ENCODE data around the gene SEMA3B. TPM values are rescaled to one million over a fixed set of nuclear protein-coding genes. Genes with fewer than 3 reads are reported as not detected.

The SEMA3B gene
- total and polyA plus RNA-seq, 2 of the 4 experiments (the other 2 are of a cell fraction): 4.3 to 29.3 TPM

- Histone ChIP-seq H3K9ac (ENCODE audit: low read depth, low read length) (no peak overlapping the region), H2BK120ac (ENCODE audit: low read depth, low read length) (no peak overlapping the region), H3K36me3 (ENCODE audit: control insufficient read depth, insufficient read depth, low read length) (peaks cover 17% of the 10 kb centered on the region), H3K27me3 (ENCODE audit: control insufficient read depth, insufficient read depth, low read length) (no peaks in the 10 kb centered on the region), H3K23ac (ENCODE audit: low read depth, low read length) (no peak overlapping the region), H3K4me2 (ENCODE audit: low read depth, low read length) (no peak overlapping the region), H3K4ac (ENCODE audit: low read depth, low read length) (peak overlapping the region; percentile 80), H2AK5ac (ENCODE audit: low read depth, low read length) (peak overlapping the region; percentile 48), H3K27ac (ENCODE audit: insufficient read depth, low read length) (no peak overlapping the region), H3K14ac (replicated peaks; ENCODE audit: low read depth, low read length) (no peak overlapping the region), H2AFZ (replicated peaks; ENCODE audit: low read length, poor library complexity) (peak overlapping the region; percentile 96), H4K91ac (ENCODE audit: insufficient read depth, low read depth, low read length) (no peak overlapping the region; the same call in 1 of the 2 replicates), H3K4me1 (ENCODE audit: control insufficient read depth, insufficient read depth, low read length) (peaks cover 9% of the 10 kb centered on the region), H3K9me1 (ENCODE audit: insufficient read depth, low read length) (peaks cover 3% of the 10 kb centered on the region), H2BK20ac (ENCODE audit: low read depth, low read length) (no peak overlapping the region), H3K9me3 (ENCODE audit: control insufficient read depth, insufficient read depth, low read length) (no peaks in the 10 kb centered on the region), H4K5ac (ENCODE audit: low read depth, low read length) (peak overlapping the region; percentile 90), H4K20me1 (ENCODE audit: insufficient read depth, low read length) (no peaks in the 10 kb centered on the region), H3K4me3 (ENCODE audit: insufficient read depth, low read depth, low read length) (no peak overlapping the region), H3K79me1 (ENCODE audit: low read depth in 1 of 2, low read length in 2 of 2) (peaks cover 15 to 39% of the 10 kb centered on the region in 2 experiments), H4K8ac (ENCODE audit: low read depth in 2 of 2, low read length in 2 of 2) (peak overlapping the region; percentile 85 to 99), H2BK15ac (ENCODE audit: low read depth, low read length) (no peak overlapping the region), H3K18ac (ENCODE audit: low read depth, low read length) (no peak overlapping the region), H3K56ac (ENCODE audit: extremely low read depth, insufficient read depth, low read length) (no peak overlapping the region), H2BK5ac (ENCODE audit: low read depth, low read length, poor library complexity, severe bottlenecking) (no peak overlapping the region), H2AK9ac (replicated peaks; ENCODE audit: low read depth, low read length, poor library complexity) (peak overlapping the region; percentile 75)
- in situ Hi-C loops (cut with MboI; ENCODE audit: low sequenced_read_pairs): no loop called here
- ChIA-PET POLR2A (ENCODE audit: unreplicated experiment) (no interaction called here), CTCF (no interaction called here)
- no peak for TF ChIP-seq SMC3 (IDR thresholded peaks at IDR 0.05; ENCODE audit: low read depth, low read length)
- TF ChIP-seq BHLHE40 (IDR thresholded peaks at IDR 0.05; ENCODE audit: low read depth, low read length): no peak
- TF ChIP-seq MAFK (IDR thresholded peaks at IDR 0.05; ENCODE audit: low read depth, low read length): no peak
- TF ChIP-seq RCOR1 (IDR thresholded peaks at IDR 0.05; ENCODE audit: insufficient replicate concordance, low read length): no peak
- ATAC-seq (ENCODE audit: low read depth) (no peak), DNase-seq (no peak)
- intact Hi-C loops (cut with micrococcal nuclease): no loop called here
- no TSS peak for BruUV-seq (replicated peaks)
- dilution Hi-C loops (cut with HindIII; ENCODE audit: low sequenced_read_pairs, unreplicated experiment): no loop called here
- WGBS, 2 experiments (ENCODE audit: extremely low coverage in 2 of 2, insufficient read length in 1 of 2): 94% methylated on average over 8 of the region's 12 CpGs; no CpG with 5 or more reads in 1 of the 2 experiments
Measured at GRCh38 chr3:50293079-50293801, 24.3 kb downstream of the SEMA3B start.
